K562 (cell line): Measurements from ENCODE around the gene ZNF208. TPM values are rescaled to one million over a fixed set of nuclear protein-coding genes. Genes with fewer than 3 reads are reported as not detected.

Source experiments
- ATAC-seq: fragments of 200-7000 bp; cut with Tn5 transposase; 3 replicates; pipeline ENCODE4 v1.9.1; 2020; ENCODE audit warnings: moderate library complexity
- BruUV-seq: library from RNA; stranded (reverse); fragments of 400-500 nt; replicated peaks from 2 replicates; lab custom pipeline; 2021; lab: Mats Ljungman, UMichigan
- CTCF ChIA-PET: fragments of 300-600 bp; formaldehyde crosslinking; extraction: SDS; loops from one replicate; lab custom pipeline; 2021; ENCODE audit warnings: low intra/inter-chr PET ratio; lab: Yijun Ruan, JAX
- POLR2A ChIA-PET: fragments of 300-600, 350-650 bp; sonication (Branson Sonifier 250); formaldehyde crosslinking; extraction: SDS; loops from one replicate; lab custom pipeline; 2021; ENCODE audit warnings: antibody characterized with exemption, inconsistent platforms; lab: Yijun Ruan, JAX
- DNase-seq, 4 experiments: peaks; one replicate each; pipeline versions ENCODE4 v3.0.0 to v3.0.0-alpha.2; 2011 to 2018; ENCODE audit warnings: low spot score in 3 of 4, mixed read lengths in 3 of 4; ENCODE audit errors: extremely low read depth in 1 of 4
- FAIRE-seq: peaks from 2 replicates; lab custom pipeline; 2011; peaks lifted over from hg19 to GRCh38; lab: Jason Lieb, UNC
- H2AFZ ChIP-seq: 2 replicates; pipeline ENCODE4 v1.6.0; 2011; ENCODE audit warnings: low read depth, low read length, control low read depth, inconsistent platforms
- H3K27ac ChIP-seq: fragments of 200-600 bp; 3 replicates; pipeline ENCODE4 v1.8.0; 2011; ENCODE audit warnings: low read depth, mild to moderate bottlenecking, control low read depth, inconsistent platforms, low read length, moderate library complexity, mixed read lengths; ENCODE audit errors: extremely low read depth
- H3K27me3 ChIP-seq, 2 experiments: fragments of 300-600 bp in 1 of 2; 2 replicates in 1 of 2; 3 replicates in 1 of 2; pipeline versions ENCODE4 v1.6.0 to v1.8.0; 2011; ENCODE audit warnings: inconsistent platforms in 2 of 2, low read length in 2 of 2, mild to moderate bottlenecking in 1 of 2, mixed read lengths in 1 of 2, moderate library complexity in 1 of 2; ENCODE audit not compliant: control insufficient read depth in 2 of 2, insufficient read depth in 2 of 2
- H3K36me3 ChIP-seq: fragments of 300-600 bp; 3 replicates; pipeline ENCODE4 v1.8.0; 2011; ENCODE audit warnings: mild to moderate bottlenecking, low read length, inconsistent platforms; ENCODE audit not compliant: control insufficient read depth, insufficient read depth
- H3K4me1 ChIP-seq, 2 experiments: fragments of 200-600 bp in 1 of 2; replicated peaks in 1 of 2; 2 replicates in 1 of 2; 3 replicates in 1 of 2; pipeline versions ENCODE4 v1.5.1 to v1.8.0; 2011; ENCODE audit warnings: inconsistent platforms in 2 of 2, low read length in 2 of 2, mild to moderate bottlenecking in 1 of 2, mixed read lengths in 1 of 2, moderate library complexity in 1 of 2; ENCODE audit not compliant: control insufficient read depth in 2 of 2, insufficient read depth in 2 of 2
- H3K4me2 ChIP-seq: 2 replicates; pipeline ENCODE4 v1.6.1; 2011; ENCODE audit warnings: low read length, control low read depth, inconsistent platforms, mixed read lengths; ENCODE audit not compliant: insufficient read depth
- H3K4me3 ChIP-seq: fragments of 200-600 bp; sonication (generic), shearing (Covaris generic); 2 replicates; pipeline ENCODE4 v1.5.1; 2016; ENCODE audit warnings: control low read depth, inconsistent platforms
- H3K79me2 ChIP-seq: fragments of 200-600 bp; 3 replicates; pipeline ENCODE4 v1.8.0; 2011; ENCODE audit warnings: low read length, inconsistent platforms; ENCODE audit not compliant: control insufficient read depth, insufficient read depth
- H3K9ac ChIP-seq, 2 experiments: 2 replicates each; pipeline versions ENCODE4 v1.6.0 to v1.6.1; 2011; ENCODE audit warnings: low read depth in 2 of 2, low read length in 2 of 2, control low read depth in 1 of 2, inconsistent platforms in 1 of 2, mild to moderate bottlenecking in 1 of 2, mixed read lengths in 1 of 2; ENCODE audit not compliant: insufficient read depth in 1 of 2
- H3K9me1 ChIP-seq: one replicate; pipeline ENCODE4 v1.6.0; 2011; ENCODE audit warnings: inconsistent platforms, mild to moderate bottlenecking, low read length, moderate library complexity; ENCODE audit not compliant: control insufficient read depth, insufficient read depth
- H3K9me3 ChIP-seq: replicated peaks from 2 replicates; pipeline ENCODE4 v1.5.1; 2011; ENCODE audit warnings: low read depth, low read length, inconsistent platforms; ENCODE audit not compliant: control insufficient read depth, insufficient read depth
- H4K20me1 ChIP-seq: replicated peaks from 2 replicates; pipeline ENCODE4 v1.6.1; 2011; ENCODE audit warnings: low read length, inconsistent platforms, mixed read lengths; ENCODE audit not compliant: control insufficient read depth, insufficient read depth
- CBFA2T2 ChIP-seq: fragments of 450-650 bp; conservative IDR thresholded peaks from 2 replicates; pipeline ENCODE4 v1.6.1; 2017; ENCODE audit warnings: mild to moderate bottlenecking
- E2F1 ChIP-seq: sonication (generic); formaldehyde crosslinking; IDR thresholded peaks from 2 replicates; pipeline ENCODE4 v1.8.1; 2023; ENCODE audit warnings: mild to moderate bottlenecking, missing genetic modification reagents, moderate library complexity
- GTF2B ChIP-seq: IDR thresholded peaks from 2 replicates; pipeline ENCODE4 v1.6.1; 2011; ENCODE audit not compliant: insufficient read length; ENCODE audit errors: extremely low read depth
- GTF2E2 ChIP-seq: fragments of 200-800 bp; sonication (Bioruptor generic); IDR thresholded peaks from 2 replicates; pipeline ENCODE4 v1.6.1; 2016; ENCODE audit warnings: missing genetic modification characterization, missing compliant biosample characterization
- HNRNPH1 ChIP-seq: fragments of 200-400 bp; formaldehyde crosslinking; optimal IDR thresholded peaks from 2 replicates; pipeline ENCODE3; 2017; ENCODE audit warnings: low read depth, mild to moderate bottlenecking, low read length, moderate library complexity
- NCOA4 ChIP-seq: fragments of 450-650 bp; IDR thresholded peaks from 2 replicates; pipeline ENCODE4 v1.6.1; 2018; ENCODE audit warnings: mild to moderate bottlenecking; ENCODE audit not compliant: partially characterized antibody
- RBM17 ChIP-seq: fragments of 200-400 bp; formaldehyde crosslinking; IDR thresholded peaks from 2 replicates; pipeline ENCODE4 v1.6.1; 2017; ENCODE audit warnings: low read depth, mild to moderate bottlenecking, low read length, borderline replicate concordance
- SRSF3 ChIP-seq: fragments of 200-400 bp; formaldehyde crosslinking; IDR thresholded peaks from 2 replicates; pipeline ENCODE4 v1.6.1; 2016; ENCODE audit warnings: mild to moderate bottlenecking, low read length, moderate library complexity; ENCODE audit not compliant: insufficient read depth
- TEAD2 ChIP-seq: fragments of 450-650 bp; IDR thresholded peaks from 2 replicates; pipeline ENCODE4 v1.6.1; 2016; ENCODE audit warnings: missing genetic modification characterization, control low read depth, missing compliant biosample characterization
- ZNF175 ChIP-seq: fragments of 200-800 bp; sonication (Bioruptor generic); IDR thresholded peaks from 2 replicates; pipeline ENCODE4 v1.6.1; 2016; ENCODE audit warnings: low read depth, mild to moderate bottlenecking, missing genetic modification characterization, missing compliant biosample characterization
- WGBS: fragments of 100-300 bp; shearing (Covaris generic); methylation state at CpG from one replicate; pipeline ENCODE4 v1.1.6; 2016; ENCODE audit warnings: low coverage, mixed read lengths; ENCODE audit not compliant: insufficient coverage; ENCODE audit errors: missing lambda C conversion rate; 5-methylcytosine and 5-hydroxymethylcytosine counted together
- in situ Hi-C: fragments of 300-500 bp; cut with MboI; formaldehyde crosslinking; loops from 4 replicates; pipeline ENCODE4 v1.15.0; 2018; ENCODE audit warnings: inconsistent platforms, mixed read lengths
- intact Hi-C: fragments of 100-400 bp; cut with micrococcal nuclease; formaldehyde crosslinking; loops from 2 replicates; pipeline ENCODE4 v1.14.2; 2022
- polyA plus RNA-seq, 8 experiments: library from polyadenylated mRNA; depleted of rRNA in 4 of 8; stranded (reverse) in 5 of 8; unstranded in 3 of 8; fragments of >200 nt; fragmentation: Nextera tagmentation in 2 of 8; fragmentation: Illumina TruSeq in 1 of 8; extraction: Ambion mirVana in 2 of 8; extraction: Trizol in 1 of 8; gene quantifications; 2 replicates each; pipeline versions ENCODE4 v1.2.1 to v1.2.3, GENCODE V29; 2011 to 2014; ENCODE audit warnings: inconsistent platforms in 1 of 8, missing spikeins in 1 of 8
- total RNA-seq, 7 experiments: library from RNA; depleted of rRNA in 6 of 7; stranded (reverse); fragments of >200 nt in 6 of 7; fragmentation: Illumina TruSeq in 2 of 7; extraction: Trizol in 2 of 7; gene quantifications; 2 replicates each; pipeline versions ENCODE4 v1.2.1 to v1.2.3, GENCODE V29; 2011 to 2021; ENCODE audit warnings: low replicate concordance in 1 of 7

The ZNF208 gene
- total and polyA plus RNA-seq, 9 of the 15 experiments (the other 6 are each of a cell fraction or from before 2014, with no cell fraction given), result 0.81 to 4.5 (median 3.2) TPM

GRCh38 chr19:21910318-21910717 lies 100.4 kb downstream of the ZNF208 start (continued):
- TF ChIP-seq HNRNPH1 (no peak), CBFA2T2 (no peak)

- Histone ChIP-seq H3K27ac (no peak overlapping the region), H3K4me3 (no peak overlapping the region), H2AFZ (no peak overlapping the region), H3K27me3 (no peaks in the 10 kb centered on the region), H3K36me3 (no peaks in the 10 kb centered on the region), H4K20me1 (no peaks in the 10 kb centered on the region), H3K9ac (no peak overlapping the region), H3K79me2 (no peaks in the 10 kb centered on the region), H3K4me1 (no peaks in the 10 kb centered on the region), H3K4me2 (no peak overlapping the region), H3K9me3 (no peaks in the 10 kb centered on the region)
- ChIA-PET POLR2A (no interaction called here), CTCF (no interaction called here)
- intact Hi-C loops, result no loop called here
- WGBS, result 0% methylated on average over 3 of the region's 3 CpGs
- DNase-seq (no peak), FAIRE-seq (no peak)
- BruUV-seq, result no TSS peak
- in situ Hi-C loops, result no loop called here
- TF ChIP-seq TEAD2 (tag), result no peak
- TF ChIP-seq SRSF3, result no peak
- TF ChIP-seq E2F1 (CRISPR knock-in tag), result no peak
- TF ChIP-seq GTF2E2 (tag), result no peak
- TF ChIP-seq RBM17, result no peak
- TF ChIP-seq ZNF175 (CRISPR knock-in tag), result no peak
- TF ChIP-seq NCOA4, result no peak
- TF ChIP-seq GTF2B, result no peak
- TF ChIP-seq, all 486 proteins: peak for 0
- ATAC-seq, result no peak
- H3K9me1 ChIP-seq, result no peaks in the 10 kb centered on the region
Measured at GRCh38 chr19:21908066-21908465, 102.7 kb downstream of the ZNF208 start.
